Measurements from ENCODE around the gene MIER1.
"Not testable (repeated sequence)": the region's sequence is repeated elsewhere in the genome, so short reads cannot be mapped to it uniquely, and the experiment has no call there.

MIER1 gene

DNA sequence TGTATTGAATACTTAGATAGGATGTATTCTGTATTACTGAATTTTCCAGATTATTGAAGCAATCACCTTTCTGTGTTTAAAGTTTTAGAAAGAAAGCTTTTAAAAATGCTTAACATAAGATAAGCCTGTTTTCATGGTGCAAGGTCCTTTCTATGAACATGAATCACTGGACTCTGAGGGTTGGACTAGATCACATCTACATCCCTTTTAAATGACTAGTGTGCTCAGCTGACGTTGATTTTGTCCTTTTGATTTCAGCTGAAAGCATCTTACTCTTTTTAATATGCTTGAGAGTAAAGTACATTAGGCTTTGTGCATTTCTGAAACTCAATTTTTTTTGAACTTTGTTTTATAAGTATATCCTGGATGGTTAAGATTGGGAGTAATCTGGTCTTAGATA is 16.2 kb downstream of the MIER1 start:
- no peak for DNase-seq

DNA sequence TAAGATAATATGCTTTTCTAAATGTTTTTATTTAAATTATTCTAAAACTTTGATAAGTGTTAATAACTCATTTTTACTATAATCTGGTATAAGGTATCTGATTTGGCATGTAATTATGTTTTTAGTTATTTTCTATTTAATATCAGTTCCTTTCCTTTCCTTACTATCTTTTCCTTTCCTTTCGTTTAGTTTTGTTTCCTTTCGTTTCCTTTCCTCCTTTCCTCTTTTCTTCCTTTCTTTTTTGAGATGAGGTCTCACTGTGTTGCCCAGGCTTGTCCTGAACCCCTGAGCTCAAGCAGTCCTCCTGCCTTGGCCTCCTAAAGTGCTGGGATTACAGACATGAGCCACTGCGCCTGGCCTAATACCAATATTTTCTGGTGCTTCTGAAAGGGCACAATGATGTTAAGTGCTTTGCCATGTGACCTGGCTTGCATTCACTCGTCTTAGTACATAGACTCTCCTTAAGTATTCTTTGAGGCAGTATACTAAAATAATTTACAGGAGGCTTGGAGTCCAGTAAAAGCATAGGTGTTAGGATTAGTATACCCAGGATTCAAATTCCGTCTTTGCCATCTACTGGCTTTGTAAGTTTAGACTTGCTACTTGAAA is 18.7 kb downstream of the MIER1 start:
- DNase-seq = no peak

DNA sequence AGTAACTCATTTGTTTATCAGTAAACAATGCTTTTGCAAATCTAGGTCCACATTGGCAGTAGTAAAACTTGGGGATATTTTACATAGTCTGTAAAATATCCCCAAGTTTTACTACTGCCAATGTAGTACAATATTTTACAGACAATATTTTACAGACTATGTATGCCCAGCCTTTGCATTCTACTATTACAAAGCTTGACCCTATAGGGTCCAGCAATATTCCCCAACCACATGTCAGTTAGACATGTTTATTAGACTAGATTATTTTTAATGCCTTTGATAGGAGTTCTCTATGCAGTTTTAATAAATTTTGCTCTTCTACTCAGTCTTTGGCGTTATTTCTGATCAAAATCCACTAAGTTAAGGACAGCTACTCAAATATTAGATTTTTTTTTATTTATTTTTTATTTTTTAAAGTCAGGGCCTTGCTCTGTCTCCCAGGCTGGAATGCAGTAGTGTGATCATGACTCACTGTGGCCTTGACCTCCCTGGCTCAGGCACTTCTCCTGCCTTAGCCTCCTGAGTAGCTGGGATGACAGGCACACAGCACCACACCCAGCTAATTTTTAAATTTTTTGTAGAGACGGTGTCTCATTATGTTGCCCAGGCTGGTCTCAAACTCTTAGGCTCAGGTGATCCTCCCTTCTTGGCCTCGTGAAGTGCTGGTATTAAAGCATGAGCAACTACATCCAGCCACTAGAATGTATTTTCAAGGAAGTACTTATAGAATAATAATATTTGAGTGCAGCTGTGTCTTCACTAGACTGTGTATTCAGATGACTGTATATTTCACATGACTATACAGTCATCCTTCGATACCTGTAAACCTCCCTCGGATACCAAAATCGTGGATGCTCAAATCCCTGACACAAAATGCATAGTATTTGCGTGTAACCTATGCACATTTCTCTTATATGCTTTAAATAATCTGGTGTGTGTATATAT is 19.8 kb downstream of the MIER1 start:
- DNase-seq = no peak

DNA sequence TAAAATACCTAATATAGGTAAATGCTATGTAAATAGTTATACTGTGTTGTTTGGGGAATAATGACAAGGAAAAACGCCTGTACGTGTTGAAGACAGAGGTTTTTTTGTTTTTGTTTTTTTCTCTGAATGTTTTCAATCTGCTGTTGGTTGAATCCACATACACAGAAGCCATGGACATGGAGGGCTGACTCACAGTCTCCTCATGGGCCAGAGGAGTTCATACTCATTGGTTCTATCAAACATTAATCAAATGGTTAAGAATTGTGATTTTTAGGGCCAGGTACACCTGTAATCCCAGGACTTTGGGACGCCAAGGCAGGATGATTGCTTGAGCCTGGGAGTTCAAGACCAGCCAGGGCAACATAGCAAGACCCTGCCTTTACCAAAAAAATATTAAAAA is 20.5 kb downstream of the MIER1 start:
- no peak for DNase-seq

DNA sequence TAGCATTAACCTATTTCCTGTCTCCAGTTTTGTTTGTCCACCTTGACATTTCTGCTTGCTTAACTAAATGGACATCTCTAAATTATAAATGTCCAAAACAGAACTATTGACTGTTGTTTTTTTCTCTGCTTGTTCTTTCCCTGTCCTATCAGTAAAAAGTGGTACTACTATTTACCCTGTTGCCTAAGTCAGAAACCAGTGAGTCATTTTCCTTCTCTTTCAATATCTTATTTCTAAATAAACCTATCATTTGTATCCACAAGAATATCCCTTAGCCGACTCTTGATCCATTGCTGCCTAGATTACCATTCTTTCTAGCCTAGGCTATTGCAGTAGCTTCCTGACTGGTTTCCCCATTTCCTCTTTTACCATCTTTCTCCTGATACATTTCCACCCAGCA is 22.5 kb downstream of the MIER1 start:
- no peak for DNase-seq

DNA sequence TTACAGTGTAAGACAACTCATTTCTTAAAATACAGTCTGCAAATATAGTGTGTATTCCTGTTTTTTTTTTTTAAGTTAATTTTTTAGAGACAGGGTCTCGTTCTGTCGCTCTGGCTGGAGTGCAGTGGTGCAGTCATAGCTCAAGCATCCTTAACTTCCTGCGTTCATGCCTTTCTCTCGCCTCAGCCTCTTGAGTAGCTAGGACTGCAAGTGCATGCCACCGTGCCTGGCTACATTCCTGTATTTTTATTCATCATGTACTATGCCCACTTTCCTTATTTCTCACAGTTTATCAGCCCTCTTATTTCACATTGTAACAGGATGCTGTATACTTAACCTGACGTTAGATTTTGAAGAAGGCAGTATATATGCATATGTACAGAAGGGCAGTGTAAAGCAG is 26.7 kb downstream of the MIER1 start:
- DNase-seq = no peak

DNA sequence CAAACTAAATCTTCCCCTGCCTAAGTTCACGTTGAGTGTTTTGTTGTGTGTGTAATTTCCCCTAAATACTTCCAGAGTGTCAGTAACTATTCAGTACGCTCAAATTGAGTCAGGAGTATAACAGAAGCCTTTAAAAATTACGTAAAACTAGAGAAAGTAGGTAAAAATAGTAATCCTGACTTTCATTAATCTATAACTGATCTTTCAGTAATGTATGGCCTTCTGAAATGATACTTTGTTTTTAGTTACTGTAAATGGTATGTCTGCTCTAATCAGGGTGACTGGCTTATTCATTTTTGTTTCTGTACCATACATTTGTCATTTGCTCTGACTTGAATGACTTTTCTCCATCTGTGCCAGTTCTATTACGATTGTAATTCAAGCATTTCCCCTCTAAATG is 29.4 kb downstream of the MIER1 start:
- no peak for DNase-seq

DNA sequence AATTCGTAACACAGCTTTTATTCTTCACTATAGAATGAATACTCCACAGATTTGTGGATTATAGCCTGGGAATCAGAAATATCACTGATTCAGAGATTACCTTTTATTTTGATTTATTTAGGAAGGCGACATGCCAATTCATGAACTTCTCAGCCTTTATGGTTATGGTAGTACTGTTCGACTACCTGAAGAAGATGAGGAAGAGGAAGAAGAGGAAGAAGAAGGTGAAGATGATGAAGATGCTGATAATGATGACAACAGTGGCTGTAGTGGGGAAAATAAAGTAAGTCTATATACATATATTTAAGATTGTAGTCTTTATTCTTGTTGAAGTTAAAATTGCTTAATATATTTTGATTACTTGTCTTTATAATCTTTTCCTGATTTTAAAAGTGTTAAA is 33.1 kb downstream of the MIER1 start:
- no peak for DNase-seq

DNA sequence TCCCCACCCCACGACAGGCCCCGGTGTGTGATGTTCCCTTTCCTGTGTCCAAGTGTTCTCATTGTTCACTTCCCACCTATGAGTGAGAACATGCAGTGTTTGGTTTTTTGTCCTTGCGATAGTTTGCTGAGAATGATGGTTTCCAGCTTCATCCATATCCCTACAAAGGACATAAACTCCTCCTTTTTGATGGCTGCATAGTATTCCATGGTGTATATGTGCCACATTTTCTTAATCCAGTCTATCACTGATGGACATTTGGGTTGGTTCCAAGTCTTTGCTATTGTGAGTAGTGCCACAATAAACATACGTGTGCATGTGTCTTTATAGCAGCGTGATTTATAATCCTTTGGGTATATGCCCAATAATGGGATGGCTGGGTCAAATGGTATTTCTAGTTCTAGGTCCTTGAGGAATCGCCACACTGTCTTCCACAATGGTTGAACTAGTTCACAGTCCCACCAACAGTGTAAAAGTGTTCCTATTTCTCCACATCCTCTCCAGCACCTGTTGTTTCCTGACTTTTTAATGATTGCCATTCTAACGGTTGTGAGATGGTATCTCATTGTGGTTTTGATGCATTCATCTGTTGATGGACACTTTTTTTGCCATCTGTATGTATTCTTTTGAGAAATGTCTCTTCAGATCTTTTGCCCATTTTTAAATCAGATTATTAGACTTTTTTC is 41.5 kb downstream of the MIER1 start:
- DNase-seq = not testable (repeated sequence)

DNA sequence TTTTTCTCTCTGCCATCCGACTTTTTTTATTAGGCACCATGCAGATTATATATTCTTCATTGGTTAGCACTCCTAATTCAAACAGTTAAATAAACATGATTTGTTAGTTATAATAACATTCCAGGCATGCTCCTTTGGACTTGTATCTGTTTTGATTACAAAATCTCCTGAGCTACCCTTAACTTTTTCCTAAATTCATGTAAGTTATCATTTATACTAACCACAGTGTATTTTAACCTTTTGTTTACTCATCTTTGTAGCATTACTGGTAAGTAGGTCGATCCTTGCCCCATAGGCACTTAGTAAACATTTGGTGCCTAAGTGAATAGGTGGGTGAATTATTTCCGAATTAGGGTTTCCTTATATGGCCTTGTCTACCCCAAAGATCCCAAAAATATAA is 43.8 kb downstream of the MIER1 start:
- DNase-seq = no peak

DNA sequence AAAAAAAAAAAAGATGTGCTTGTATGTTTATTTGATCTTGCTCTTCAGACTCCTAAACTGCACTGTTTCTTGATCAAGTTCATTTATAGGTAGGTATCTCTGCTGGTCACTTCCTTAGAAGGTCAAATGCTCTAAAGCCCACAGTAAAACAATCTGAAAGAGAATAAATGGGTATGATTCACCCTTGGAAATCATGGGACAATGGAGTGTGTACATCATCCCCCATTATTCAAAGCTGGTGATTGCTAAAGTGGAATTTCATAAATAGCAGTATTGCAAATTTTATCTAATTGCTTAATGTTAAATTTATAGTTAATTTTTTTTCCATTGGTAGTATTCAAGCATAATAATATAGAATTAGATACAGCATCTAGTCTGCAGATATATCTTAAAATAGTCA is 53.4 kb downstream of the MIER1 start:
- DNase-seq = no peak

DNA sequence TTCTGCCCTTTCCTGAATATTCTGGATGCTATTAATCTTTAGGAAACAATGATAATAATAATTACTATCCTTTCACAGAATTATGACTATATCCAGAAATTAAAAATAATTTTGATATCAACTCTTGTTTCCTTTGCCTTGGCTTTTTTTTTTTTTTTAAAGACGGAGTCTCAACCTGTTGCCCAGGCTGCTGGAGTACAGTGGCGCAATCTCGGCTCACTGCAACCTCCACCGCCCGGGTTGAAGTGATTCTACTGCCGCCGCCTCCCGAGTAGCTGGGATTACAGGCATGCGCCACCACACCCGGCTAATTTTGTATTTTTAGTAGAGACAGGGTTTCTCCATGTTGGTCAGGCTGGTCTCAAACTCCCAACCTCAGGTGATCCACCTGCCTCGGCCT is 54.8 kb downstream of the MIER1 start:
- not testable (repeated sequence) for DNase-seq

DNA sequence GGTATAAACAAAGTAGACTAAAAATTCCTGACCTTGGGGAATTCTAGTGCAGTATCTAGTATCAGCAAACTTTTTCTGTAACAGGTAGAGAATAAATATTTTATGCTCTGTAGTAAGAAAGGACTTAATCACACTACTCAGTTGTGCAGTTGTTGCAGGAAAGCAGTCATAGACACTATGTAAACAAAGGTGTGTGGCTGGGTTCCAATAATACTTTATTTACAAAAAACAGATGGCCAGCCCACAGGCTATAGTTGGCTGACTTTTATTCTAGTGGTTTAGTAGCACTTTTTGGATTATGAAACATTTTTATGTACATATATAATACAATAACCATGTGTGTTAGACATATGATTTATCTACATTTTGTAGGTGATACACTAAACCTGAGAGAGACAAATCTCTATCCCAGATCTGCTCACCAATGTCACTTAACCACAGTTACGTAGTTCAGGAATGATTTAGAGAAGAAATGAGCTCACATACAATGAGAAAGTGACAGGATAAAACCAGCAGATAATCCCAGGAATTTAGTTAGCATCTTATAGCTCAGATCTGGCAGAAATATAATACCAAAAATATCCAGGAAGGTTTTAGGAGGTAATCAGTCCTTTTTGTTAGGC is 56.1 kb downstream of the MIER1 start:
- no peak for DNase-seq

DNA sequence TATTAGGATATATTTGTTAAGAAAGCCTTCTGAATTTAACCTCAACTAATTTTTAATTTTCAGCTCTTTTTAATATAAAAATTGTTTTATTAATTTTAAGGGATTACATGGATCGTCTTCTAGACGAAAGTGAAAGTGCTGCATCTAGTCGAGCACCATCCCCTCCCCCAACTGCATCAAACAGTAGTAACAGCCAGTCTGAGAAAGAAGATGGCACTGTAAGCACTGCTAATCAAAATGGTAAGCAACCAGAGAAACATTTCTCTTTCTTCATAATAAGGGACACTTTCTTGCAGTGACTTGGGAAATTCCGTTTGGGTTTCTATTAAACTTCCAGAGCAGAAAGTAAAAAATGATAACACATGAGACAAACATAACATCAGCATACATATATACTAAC is 56.9 kb downstream of the MIER1 start:
- DNase-seq = no peak

DNA sequence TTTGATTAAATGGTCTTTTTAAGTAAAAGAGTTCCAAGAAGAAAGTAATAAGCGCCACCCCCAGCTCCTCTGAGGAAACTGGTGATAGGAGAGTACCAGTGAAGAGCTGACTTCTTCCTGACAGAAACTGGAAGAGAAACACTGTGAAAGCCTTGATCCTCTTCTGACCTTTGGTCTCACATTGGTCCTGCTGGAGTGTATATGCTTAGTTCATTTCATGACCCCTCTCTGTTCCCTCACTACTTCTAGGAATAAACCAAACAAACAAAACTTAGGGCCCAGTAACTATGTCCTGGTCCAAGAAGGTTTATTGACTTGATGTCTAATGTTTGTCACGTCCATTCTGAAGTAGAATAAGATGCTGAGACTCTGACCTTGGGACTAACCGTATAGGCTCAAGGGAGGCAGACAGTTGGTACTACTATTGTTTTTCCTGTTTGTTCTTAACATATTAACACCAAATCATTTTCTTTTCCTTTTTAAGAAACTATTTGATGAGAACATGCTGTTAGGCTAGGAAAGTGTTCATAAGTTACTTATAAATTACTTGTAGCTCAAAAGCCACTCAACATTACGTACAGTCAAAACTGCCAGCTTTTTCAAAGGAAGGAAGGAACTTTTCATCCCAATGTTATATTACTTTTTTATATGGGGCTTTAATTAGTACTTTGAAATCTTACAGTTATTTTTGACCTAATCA is 57.9 kb downstream of the MIER1 start:
- no peak for DNase-seq

DNA sequence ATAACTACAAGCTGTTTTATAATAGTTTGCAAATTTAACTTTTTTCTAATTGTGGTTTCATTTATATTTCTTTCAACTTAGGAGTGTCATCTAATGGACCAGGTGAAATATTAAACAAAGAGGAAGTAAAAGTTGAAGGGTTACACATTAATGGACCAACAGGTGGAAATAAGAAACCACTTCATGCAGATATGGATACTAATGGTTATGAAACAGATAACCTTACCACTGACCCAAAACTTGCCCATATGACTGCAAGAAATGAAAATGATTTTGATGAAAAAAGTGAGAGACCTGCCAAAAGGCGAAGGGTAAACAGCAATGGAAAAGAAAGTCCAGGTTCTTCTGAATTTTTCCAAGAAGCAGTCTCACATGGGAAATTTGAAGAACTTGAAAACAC is 59.7 kb downstream of the MIER1 start:
- DNase-seq = no peak

DNA sequence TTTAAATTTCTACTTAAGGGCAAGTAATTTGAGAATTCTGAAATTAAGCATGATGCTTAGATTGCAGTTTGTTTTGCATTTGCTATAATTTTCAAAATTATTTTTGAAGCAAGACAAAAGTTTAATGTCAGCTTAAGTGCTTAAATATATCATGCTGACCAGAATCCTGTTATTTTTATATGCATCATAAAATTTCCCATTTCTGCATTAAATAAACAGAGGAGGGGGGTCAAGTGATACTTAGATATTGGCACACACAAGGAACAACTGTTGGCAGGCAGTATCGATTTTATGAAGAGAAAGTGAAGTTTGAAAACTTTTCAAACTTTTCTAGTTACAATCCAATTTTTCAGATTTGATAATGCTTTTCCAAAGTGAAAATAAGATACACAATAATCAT is 61.0 kb downstream of the MIER1 start:
- no peak for DNase-seq

DNA sequence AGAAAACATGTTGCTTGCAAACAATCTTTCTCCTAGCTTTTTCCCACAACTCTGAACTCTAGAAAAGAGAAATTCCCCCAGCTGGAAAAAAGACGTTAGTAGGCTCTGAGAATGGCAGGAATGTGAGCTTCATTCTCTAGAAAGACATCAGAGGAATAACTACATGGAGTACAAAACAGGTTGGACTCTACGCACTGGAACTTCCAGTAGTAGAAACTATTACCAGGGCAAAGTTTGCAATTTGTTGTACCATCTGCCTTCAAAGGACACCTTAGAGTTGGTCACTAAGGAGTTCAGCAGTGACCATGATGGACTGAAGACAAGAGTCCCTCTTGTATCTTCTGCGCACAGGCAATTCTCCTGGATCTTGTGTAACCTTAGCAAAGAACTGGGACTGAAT is 68.3 kb downstream of the MIER1 start:
- DNase-seq = no peak

DNA sequence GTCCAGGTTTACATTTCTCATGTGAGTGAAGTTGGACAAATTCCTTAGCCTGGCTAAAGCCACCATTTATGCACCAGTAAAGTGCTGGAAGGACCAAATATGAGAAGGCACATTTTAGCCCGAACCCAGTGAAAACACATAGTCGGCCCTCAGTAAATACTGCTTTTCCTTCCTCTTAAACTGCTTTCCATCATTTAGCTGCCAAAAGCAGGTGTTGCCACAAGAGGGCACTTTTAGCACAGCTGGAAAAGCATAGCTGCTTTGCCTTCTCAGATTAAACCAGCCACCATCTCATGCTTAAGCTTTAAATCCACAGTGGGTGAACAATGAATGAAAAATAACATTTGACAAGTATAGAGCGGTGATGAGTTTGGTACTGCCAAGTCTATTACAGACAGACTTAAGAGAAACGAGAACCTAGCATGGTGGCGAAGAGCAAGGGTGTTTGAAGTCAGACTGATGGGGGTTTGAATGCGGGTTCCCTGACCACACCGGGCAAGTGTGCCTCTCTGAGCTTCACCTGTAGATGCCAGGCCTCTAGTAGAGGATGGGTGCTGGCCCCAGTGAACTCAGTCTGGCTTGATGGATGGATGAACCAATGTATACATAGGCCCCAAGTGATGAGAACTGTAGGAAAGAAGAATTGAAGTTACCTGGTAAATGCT is 71.4 kb downstream of the MIER1 start:
- peak; percentile 7 for DNase-seq

DNA sequence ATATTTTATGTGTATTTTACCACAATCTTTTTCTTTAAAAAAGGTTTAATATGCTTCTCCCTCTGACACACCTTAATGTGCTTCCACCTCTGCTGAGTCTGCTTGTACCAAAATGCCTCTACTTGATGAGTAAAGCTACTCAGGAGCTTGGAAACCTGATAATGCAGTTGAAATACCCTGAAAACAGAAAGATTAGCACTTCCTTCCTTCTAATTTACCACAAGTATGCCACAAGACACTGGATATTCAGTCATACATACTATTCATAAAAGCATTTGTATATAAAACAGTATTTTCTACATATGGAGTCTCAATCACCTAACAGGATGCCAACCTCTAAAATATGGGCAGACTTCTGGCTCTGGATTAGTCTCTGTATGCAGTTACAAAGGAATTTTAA is 74.2 kb downstream of the MIER1 start:
- DNase-seq = no peak

DNA sequence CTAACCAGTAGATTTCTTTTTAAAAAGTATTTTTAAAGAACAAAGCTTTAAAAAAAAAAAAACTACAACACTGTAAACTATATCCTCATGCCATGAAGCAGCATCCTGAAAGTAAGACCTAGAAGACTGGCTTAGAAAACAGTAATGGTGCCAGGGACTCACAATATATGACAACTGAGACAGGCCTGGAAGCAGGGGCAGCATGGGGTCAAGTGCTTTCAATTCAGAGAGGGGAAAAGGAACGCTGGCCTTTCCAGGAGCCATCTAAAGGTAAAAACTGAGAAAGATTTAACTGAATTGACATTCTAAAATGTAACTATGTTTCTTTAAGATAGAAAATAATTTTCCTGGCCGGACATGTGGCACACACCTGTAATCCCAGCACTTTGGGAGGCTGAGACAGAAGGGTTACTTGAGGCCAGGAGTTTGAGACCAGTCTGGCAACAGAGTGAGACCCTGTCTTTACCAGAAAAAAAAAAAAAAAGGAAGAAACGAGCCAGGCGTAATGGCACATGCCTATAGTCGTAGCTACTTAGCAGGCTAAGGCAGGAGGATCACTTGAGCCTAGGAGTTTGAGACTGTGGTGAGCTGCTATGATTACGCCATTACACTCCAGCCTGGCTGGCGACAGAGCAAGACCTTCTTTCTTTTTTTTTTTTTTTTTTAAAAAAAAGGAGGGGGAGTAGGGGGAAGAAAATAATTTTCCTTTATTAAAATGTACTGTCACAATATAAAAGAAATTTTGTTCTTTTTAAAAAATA is 75.0 kb downstream of the MIER1 start:
- no peak for DNase-seq
